NCI-H82 treated with DMSO at 0.1 percent for 48 hours (cell line): ENCODE results near the gene FAM43B.
"Not testable (repeated sequence)": the region's sequence is repeated elsewhere in the genome, so short reads cannot be mapped to it uniquely, and the experiment has no call there.

Source experiments
- DNase-seq: peaks from one replicate; lab custom pipeline; 2025; ENCODE audit not compliant: unreplicated experiment; lab: John Stamatoyannopoulos, UW

Gene FAM43B, protein sequence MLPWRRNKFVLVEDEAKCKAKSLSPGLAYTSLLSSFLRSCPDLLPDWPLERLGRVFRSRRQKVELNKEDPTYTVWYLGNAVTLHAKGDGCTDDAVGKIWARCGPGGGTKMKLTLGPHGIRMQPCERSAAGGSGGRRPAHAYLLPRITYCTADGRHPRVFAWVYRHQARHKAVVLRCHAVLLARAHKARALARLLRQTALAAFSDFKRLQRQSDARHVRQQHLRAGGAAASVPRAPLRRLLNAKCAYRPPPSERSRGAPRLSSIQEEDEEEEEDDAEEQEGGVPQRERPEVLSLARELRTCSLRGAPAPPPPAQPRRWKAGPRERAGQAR

GRCh38 chr1:20551945-20552727 lies at the start of gene FAM43B:
Gene FAM43B, plus strand, starts transcription at chr1:20552573. Its CDS starts 401 bp downstream, at chr1:20552974.
- DNase-seq, result peak; percentile 83

DNA sequence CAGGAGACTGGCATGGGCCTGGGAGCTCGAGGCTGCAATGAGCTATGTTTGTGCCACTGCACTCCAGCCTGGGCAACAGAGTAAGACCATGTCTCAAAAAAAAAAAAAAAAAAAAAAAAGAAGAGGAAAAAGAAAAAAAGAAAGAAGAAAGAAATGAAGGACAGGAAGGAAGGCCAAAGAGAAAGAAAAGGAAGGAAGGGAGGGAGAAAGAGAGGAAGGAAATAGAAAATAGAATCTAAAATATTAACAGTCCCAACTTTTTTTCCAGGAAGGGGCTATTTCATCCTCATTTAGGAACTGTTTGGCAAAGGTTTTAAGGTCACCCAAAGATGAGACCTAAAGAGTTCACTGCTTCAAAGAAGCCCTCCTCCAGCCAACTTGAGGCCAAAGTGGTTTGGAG lies 46.9 kb upstream of the FAM43B start:
- no peak for DNase-seq

DNA sequence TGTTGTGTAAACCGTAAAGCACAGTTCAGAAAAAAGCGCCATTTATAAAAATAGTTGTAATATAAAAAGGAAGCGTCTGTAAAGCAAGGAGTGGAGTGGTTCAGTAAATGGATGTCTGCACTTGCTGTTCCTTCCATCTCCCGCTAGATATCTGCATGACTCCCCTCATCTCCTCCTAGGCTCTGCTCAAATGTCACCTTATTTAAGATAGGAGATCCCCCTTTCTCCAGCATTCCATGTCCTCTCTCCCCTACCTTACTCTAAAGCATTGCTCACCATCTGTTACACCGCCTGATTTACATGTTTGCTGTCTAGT lies 45.2 kb upstream of the FAM43B start:
- DNase-seq, result no peak

- peak; percentile 61 for DNase-seq
Observed at GRCh38 chr1:20507564-20508410, 44.6 kb upstream of the FAM43B start, which contains the start of gene MUL1. Gene MUL1, minus strand, starts transcription at chr1:20508151. Its CDS starts 127 bp downstream, at chr1:20508024.

DNA sequence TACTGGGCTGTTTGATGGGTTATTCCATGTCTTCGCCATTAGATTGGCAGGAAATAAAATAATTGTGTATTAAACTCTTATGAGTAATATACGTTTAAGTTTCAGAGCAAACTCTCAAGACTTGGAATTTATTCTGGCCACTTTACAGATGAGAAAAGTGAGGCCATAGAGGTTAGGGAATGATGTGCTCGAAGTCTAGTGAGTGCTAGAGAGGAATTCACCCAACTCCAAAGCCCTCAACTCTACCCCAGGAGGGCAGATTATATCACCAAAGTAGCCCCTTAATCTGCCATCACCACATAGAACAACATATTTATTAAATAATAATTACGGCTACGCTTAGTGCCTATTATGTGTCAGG lies 44.0 kb upstream of the FAM43B start:
- DNase-seq, result no peak

GRCh38 chr1:20511518-20512428 lies 40.6 kb upstream of the FAM43B start:
- DNase-seq, result no peak

GRCh38 chr1:20519609-20520262 lies 32.6 kb upstream of the FAM43B start:
- not testable (repeated sequence) for DNase-seq

DNA sequence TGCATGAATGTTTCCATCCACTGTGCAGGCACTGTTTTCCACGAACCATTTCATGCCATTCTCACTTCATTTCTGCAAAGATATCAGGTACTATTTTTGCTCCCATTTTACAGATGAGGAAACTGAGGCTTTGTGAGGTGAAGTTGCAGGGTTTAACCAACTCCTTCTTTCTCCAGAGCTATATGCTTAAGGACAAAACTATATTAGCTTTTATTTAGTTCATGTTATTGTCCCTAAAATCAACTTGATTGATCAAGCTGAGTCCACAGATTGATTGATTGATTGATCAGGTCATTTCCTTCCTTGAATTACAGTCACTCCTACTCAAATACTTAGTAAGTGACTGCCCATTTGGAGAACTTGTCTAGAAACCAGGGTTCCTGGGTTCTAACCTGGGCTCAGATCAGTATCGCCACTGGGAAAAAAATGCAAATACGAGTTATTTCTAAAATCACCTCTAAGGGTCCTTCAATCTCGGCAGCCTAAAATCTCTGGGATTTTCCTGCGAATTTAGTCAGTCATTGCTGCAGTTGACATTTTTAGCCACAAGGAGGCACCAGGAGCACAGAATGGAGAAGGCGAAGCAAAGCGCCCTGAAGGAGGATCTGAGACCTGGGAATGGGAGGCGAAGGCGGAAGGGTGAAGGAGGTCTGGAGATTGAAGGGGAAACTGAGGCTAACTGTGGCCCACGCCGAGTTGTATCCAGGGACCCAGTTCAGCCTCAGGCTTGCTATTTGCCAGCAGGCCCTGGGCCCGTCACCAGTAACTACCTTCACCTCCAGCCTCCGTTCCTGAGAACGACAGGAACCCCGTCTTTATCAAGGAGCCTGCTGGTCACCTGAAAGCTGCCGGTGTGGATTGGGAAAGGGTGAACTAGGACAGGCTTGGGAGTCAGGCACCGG lies 30.2 kb upstream of the FAM43B start:
- DNase-seq, result peak; percentile 41

DNA sequence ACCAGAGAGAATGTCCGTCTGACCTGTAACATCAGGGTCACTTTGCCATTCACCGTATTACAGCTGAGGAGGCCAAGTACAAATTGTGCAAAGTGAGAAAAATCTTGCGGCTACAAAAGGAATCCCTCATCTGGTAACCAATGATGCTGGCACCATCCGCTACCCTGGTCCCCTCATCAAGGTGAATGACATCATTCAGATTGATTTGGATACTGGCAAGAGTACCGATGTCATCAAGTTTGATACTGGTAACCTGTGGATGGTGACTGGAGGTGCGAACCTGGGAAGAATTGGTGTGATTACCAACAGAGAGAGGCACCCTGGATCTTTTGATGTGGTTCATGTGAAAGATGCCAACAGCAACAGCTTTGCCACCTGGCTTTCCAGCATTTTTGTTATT lies 26.1 kb upstream of the FAM43B start:
- no peak for DNase-seq

GRCh38 chr1:20528221-20528620 lies 24.2 kb upstream of the FAM43B start:
- DNase-seq, result no peak

DNA sequence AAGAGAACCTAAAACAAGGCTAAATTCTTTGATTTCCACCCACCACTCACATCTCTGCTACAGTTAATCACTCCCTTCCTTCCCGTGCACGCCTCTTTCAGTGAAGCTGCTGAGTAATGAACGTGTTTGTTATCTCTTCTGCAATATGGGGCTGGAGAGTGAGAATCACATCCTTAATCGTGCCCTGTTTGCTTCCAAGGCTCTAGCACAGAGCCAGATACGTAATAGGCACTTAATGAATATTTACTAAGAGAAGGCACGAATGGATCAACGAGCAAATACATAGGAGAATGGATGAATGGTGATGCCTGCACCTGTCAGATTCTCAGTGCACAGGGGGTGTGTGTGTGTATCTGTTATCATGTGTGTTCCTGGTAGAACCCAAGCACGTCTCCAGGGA lies 22.1 kb upstream of the FAM43B start:
- no peak for DNase-seq

DNA sequence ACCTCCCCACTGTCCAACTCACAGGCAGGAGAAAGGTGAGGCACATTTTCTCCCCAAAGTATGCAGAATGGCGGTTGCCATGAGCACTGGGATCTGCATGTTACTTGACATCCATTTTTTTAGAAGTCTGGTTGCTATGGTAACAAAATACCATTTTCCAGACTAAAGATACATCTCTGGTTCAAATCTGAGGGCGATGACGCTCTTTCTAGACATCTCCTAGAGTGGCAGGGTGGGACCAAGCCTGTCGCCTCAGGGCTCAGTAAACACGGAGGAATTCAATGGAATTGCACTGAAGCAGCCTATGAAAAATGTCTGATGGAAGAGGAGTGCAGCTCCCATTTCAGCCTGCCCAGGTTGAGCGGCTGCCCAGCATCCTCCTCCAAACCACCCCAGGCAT lies 21.5 kb upstream of the FAM43B start:
- DNase-seq, result no peak

DNA sequence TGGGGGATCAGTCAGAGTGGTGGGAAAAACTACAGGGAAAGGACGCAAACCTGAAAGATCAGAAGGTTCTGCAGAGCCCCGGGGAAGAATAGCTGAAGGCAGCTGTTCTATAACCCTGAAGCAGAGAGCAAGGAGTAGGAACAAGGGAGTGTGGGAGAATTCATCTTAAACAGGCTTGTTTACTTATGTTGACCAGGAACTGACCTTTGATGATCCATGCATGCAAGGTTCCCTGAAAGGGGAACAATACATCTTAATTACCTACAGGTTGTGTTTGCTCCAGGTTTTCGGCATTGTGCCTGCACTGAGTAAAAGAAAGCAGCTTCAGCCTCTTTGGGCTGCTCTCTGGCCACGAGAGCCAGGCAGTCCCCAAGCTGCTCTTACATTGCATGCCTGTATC lies 18.7 kb upstream of the FAM43B start:
- no peak for DNase-seq

- DNase-seq, result no peak
Observed at GRCh38 chr1:20534659-20535417, 17.5 kb upstream of the FAM43B start.

DNA sequence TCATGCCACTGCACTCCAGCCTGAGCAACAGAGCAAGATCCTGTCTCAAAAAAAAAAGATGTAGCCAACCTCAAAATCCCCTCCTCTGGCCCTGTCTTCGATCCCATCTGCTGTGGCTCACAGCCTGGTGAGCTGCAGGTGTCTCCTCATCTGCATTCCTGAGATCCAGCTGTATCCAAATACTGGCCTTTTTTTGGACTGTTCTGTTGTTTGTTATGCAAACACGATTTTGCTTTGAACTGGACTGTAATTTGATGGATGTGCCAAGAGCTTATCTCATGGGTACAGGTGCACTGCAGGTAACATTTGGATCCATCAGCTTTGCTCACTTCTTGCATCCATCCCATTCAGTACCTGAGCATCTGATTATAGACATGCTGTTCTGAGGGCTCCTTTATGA lies 14.1 kb upstream of the FAM43B start:
- no peak for DNase-seq

- DNase-seq, result no peak
Observed at GRCh38 chr1:20538760-20539551, 13.4 kb upstream of the FAM43B start.

- no peak for DNase-seq
Observed at GRCh38 chr1:20540281-20540680, 12.1 kb upstream of the FAM43B start.

DNA sequence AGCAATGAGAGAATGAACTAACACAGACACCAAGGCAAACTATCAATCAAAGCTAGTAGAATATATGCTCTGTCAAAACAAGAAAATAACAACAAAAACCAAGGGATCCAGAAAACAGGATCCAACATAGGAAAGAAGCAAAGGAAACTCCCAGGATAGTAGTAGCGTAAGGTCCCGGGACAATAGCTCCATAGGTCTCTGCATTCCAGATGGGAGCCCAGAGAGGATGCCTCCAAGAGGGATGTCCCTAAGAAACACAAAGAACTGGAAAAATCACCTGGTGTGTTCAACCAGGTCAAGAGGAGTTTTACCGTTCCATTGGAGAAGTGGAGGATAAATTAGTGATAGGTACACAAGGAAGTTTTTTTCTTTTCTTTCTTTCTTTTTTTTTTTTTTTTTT lies 5.7 kb upstream of the FAM43B start:
- no peak for DNase-seq
